ENCODE data around the gene ARG1. TPM values are rescaled to one million over a fixed set of nuclear protein-coding genes. Genes with fewer than 3 reads are reported as not detected.
"Not testable (repeated sequence)": the region's sequence is repeated elsewhere in the genome, so short reads cannot be mapped to it uniquely, and the experiment has no call there.

Gene ARG1
- total RNA-seq, 1 experiment from 2014 or later = 0.69 TPM

GRCh38 chr6:131538615-131539014 is 34.4 kb upstream of the ARG1 start:
- DNase-seq (ENCODE audit: low read depth, low spot score); POLR2A ChIA-PET; H3K79me2 ChIP-seq (ENCODE audit: insufficient read depth, low read length); H3K27me3 ChIP-seq (ENCODE audit: insufficient read depth, low read length); RAD21 ChIA-PET (ENCODE audit: low non-redundant PET in 1 of 2, low total read pairs in 2 of 2, uncharacterized antibody in 2 of 2, unreplicated experiment in 2 of 2); H4K20me1 ChIP-seq (ENCODE audit: insufficient read depth); H3K9me2 ChIP-seq (ENCODE audit: insufficient read depth); H3K27ac ChIP-seq (ENCODE audit: low read depth, low read length); H3K4me3 ChIP-seq (replicated peaks in 1 of 2; ENCODE audit: low read depth in 1 of 2, low read length in 2 of 2); intact Hi-C loops (cut with micrococcal nuclease); H3K36me3 ChIP-seq (ENCODE audit: control insufficient read depth in 1 of 2, insufficient read depth in 2 of 2, low read length in 2 of 2); H3K9ac ChIP-seq (ENCODE audit: low read length); CTCF ChIA-PET; H3K4me2 ChIP-seq (ENCODE audit: low read length); ATAC-seq; H2AFZ ChIP-seq (ENCODE audit: low read depth, low read length, poor library complexity, severe bottlenecking); BruUV-seq (replicated peaks); H3K4me1 ChIP-seq (ENCODE audit: control insufficient read depth in 1 of 2, insufficient read depth in 2 of 2, low read length in 2 of 2); H3K9me3 ChIP-seq (ENCODE audit: control insufficient read depth in 1 of 2, insufficient read depth in 1 of 2, low read depth in 1 of 2, low read length in 2 of 2): not testable (repeated sequence)

GRCh38 chr6:131545317-131545716 is 27.7 kb upstream of the ARG1 start:
- no peaks in the 10 kb centered on the region for H3K9me2 ChIP-seq (ENCODE audit: insufficient read depth)
- DNase-seq (ENCODE audit: low read depth, low spot score) = no peak

More at GRCh38 chr6:131545317-131545716, 27.7 kb upstream of the ARG1 start:
- no peak overlapping the region for H3K4me3 ChIP-seq (replicated peaks in 1 of 2; ENCODE audit: low read depth in 1 of 2, low read length in 2 of 2)
- no peaks in the 10 kb centered on the region for H3K79me2 ChIP-seq (ENCODE audit: insufficient read depth, low read length)
- no peak overlapping the region for H3K9ac ChIP-seq (ENCODE audit: low read length)
- no peak for ATAC-seq
- ChIA-PET POLR2A (no interaction called here), CTCF (interaction anchor here (1.2 kb wide), 1 partner anchor 12 kb away, joined by 3 read pairs; no protein-coding TSS in a partner anchor), RAD21 (ENCODE audit: low non-redundant PET in 1 of 2, low total read pairs in 2 of 2, uncharacterized antibody in 2 of 2, unreplicated experiment in 2 of 2) (no interaction called here)
- no peak overlapping the region for H3K4me2 ChIP-seq (ENCODE audit: low read length)
- BruUV-seq (replicated peaks) = no TSS peak
- H3K27me3 ChIP-seq (ENCODE audit: insufficient read depth, low read length) = no peaks in the 10 kb centered on the region
- H3K36me3 ChIP-seq (ENCODE audit: control insufficient read depth in 1 of 2, insufficient read depth in 2 of 2, low read length in 2 of 2) = no peaks in the 10 kb centered on the region
- no peak overlapping the region for H3K27ac ChIP-seq (ENCODE audit: low read depth, low read length)
- H2AFZ ChIP-seq (ENCODE audit: low read depth, low read length, poor library complexity, severe bottlenecking) = no peak overlapping the region
- H4K20me1 ChIP-seq (ENCODE audit: insufficient read depth) = no peaks in the 10 kb centered on the region
- no peak for TF ChIP-seq RAD21 (IDR thresholded peaks at IDR 0.05; ENCODE audit: low read depth)
- no peak for TF ChIP-seq CBX3 (IDR thresholded peaks at IDR 0.05; ENCODE audit: low read depth)
- TF ChIP-seq TCF7L2 (IDR thresholded peaks at IDR 0.05; ENCODE audit: borderline replicate concordance, extremely low read depth, insufficient read depth, insufficient read length) = no peak
- TF ChIP-seq MAX (IDR thresholded peaks at IDR 0.05) = no peak
- TF ChIP-seq ZNF274 (IDR thresholded peaks at IDR 0.05; ENCODE audit: low read depth, low read length) = no peak
- TF ChIP-seq EZH2 (IDR thresholded peaks at IDR 0.05) = no peak
- no peak for TF ChIP-seq SRF (IDR thresholded peaks at IDR 0.05; ENCODE audit: low read depth)
- TF ChIP-seq POLR2A (IDR thresholded peaks at IDR 0.05; ENCODE audit: borderline replicate concordance, extremely low read depth, insufficient read depth, insufficient read length) = no peak
- TF ChIP-seq ZBTB33 (IDR thresholded peaks at IDR 0.05; ENCODE audit: extremely low read depth, insufficient replicate concordance, low read length) = no peak
- no peak for TF ChIP-seq SIN3A (IDR thresholded peaks at IDR 0.05; ENCODE audit: low read depth)
- TF ChIP-seq JUND (IDR thresholded peaks at IDR 0.05) = no peak
- TF ChIP-seq REST (IDR thresholded peaks at IDR 0.05; ENCODE audit: low read depth) = no peak
- TF ChIP-seq FOSL1 (IDR thresholded peaks at IDR 0.05; ENCODE audit: low read depth) = no peak
- TF ChIP-seq ZFX (IDR thresholded peaks at IDR 0.05) = no peak
- TF ChIP-seq ATF3 (IDR thresholded peaks at IDR 0.05) = no peak
- intact Hi-C loops (cut with micrococcal nuclease) = no loop called here
- H3K9me3 ChIP-seq (ENCODE audit: control insufficient read depth in 1 of 2, insufficient read depth in 1 of 2, low read depth in 1 of 2, low read length in 2 of 2) = no peaks in the 10 kb centered on the region
- no peaks in the 10 kb centered on the region for H3K4me1 ChIP-seq (ENCODE audit: control insufficient read depth in 1 of 2, insufficient read depth in 2 of 2, low read length in 2 of 2)
